GM21786 (cell line): ENCODE results near the gene IGLL1.
"Not testable (repeated sequence)": the region's sequence is repeated elsewhere in the genome, so short reads cannot be mapped to it uniquely, and the experiment has no call there.

Experiments
- ATAC-seq: cut with Tn5 transposase; IDR thresholded peaks from one replicate; pipeline ENCODE4 v1.9.1; 2021; ENCODE audit not compliant: unreplicated experiment

IGLL1 gene

DNA sequence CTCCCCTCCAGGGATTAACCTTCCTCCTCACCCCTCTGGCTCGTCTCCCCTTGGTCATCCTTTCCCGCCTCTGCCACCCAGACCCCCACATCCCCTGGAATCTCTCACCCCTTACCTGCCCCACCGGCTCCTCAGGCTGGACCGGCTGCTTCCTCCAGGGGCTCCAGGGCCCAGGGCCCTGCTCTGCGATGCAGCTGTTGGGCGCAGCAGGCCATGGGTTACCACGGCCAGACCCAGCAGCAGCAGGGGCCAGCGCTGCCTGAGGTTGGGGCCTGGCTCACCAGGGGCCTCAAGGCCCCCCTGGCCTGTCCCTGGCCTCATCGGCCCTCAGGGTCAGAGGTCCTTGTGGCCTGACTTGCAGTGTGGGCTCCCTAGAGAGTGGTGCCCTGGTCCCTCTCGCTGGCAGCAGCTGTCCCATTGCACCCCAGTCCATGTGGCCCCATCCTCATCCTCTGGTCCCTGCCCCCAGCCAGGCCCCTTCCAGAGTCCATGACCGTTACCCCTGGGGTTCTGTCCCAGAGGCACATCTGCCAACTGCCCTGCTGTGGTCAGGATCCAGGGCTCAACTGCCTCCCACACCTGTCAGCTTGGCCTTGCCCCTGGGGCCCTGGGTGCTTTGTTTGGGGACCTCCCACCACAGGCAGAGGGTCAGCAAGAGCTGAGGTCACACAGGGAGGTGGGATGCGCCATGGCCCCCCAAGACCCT, at the start of gene IGLL1:
Gene IGLL1 (minus strand): TSS at position 421 of the 706 bp plus-strand sequence. CDS start 100 bp downstream, at position 321.
- ATAC-seq = no peak

DNA sequence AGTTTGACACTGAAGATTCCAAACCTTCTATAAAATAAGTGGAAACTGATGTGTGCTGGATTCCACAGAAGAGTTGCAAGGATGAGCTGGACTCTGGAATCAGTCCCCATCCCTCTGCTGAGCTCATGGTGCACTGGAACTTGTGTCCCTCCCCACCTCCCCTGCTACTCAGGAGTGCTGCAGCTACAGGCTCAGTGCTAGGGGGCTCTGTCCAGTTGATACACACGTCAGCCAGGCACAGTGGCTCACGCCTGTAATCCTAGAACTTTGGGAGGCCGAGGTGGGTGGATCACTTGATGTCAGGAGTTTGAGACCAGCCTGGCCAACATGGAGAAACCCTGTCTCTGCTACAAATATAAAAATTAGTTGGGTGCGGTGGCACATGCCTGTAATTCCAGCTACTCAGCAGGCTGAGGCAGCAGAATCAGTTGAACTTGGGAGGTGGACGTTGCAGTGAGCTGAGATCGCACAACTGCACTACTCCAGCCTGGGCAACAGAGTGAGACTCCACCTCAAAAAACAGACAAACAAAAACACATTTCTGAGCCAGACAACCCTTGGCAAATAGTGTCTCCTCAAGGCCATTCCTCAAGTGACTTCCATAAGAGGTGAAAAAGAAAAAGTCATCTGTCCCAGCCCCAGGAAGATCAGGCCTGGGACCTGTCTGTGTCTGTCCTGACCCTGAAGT, 48.1 kb upstream of the IGLL1 start:
- ATAC-seq = not testable (repeated sequence)

- not testable (repeated sequence) for ATAC-seq
Observed at GRCh38 chr22:23627401-23628055, 47.4 kb upstream of the IGLL1 start.

- ATAC-seq = no peak
Observed at GRCh38 chr22:23626286-23626975, 46.3 kb upstream of the IGLL1 start.

DNA sequence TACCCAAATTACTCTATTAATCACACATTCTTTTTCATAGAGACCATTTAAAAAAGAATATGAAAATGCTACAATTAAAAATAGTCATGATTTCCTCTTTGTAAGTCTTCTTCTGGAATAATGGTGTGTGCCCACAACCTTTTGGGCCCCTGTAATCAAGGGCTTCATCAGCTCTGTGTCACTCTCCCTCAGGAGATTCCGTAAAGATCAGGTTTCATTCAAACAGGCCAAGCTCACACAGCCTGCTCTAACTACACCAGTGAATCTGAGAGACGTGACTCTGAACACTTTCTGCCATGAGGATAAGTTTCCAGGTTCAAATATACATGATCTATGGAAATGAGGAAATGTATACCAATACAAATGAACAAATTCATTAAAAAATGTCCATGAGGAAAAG, 42.5 kb upstream of the IGLL1 start:
- ATAC-seq = no peak

GRCh38 chr22:23621916-23622315, 41.8 kb upstream of the IGLL1 start:
- not testable (repeated sequence) for ATAC-seq

DNA sequence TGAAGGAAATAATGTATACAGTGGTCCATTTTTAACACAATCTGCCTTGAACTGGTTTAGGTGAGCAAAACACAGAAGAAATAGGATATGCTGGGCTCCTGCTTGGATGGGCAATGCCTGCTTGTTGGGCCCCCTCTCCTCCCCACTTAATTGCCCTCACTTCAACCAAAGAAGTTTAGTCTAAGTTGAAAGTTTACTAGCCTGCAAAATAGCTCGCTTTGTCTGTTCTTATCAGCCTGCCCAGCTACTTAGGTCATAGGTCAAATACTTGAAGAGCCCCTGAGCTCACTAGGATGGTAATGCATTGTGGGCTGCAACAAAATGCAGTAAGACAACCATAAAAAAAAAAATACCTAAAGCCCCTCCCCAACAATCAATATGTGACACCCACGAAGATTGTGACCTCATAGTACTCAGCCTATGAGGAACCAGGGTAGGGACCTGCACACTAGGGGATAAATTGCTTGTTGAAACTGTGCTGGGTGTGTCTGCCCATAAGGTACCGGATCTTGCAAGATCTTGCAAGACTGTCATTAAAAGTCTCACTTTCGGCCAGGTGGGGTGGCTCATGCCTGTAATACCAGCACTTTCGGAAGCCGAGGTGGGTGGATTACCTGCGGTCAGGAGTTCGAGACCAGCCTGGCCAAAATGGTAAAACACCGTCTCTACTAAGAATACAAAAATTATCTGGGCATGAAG, 41.1 kb upstream of the IGLL1 start:
- no peak for ATAC-seq

DNA sequence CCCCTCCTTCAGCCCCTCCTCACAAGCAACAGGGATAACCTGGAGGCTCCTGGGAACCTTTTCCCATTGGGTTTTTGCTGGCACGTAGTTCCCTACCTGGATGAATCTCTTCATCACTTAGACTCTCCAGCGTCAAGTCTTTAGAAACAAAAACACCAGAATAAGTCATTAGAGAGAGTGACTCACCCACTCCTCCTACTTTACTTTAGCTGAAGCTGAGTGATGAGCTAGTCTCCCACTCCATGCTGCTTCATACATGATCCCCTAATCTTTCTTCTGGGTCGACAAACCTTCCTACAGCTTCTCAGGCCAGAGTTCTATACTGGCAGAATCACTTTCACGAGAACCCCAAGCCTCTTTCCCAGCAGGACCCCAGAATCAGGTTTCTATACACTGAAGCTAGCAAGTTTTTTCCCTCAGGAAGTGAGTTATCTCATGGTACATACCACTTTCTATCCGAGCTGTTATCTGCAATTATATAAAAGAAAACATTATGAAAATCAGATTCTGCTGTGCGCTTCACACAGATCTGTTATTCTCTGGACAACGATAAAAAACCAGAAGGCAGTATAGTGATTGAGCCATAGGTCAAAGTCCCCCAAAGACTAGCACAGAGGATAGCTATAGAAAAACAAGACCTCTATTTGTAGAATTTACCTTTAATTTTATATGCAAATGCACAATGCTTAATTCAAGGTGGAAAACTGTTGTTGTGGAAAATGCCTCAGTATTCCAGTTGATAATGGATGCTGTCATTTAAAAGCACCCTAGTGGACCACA, 33.3 kb upstream of the IGLL1 start:
- ATAC-seq = no peak

- ATAC-seq = no peak
Observed at GRCh38 chr22:23609983-23610781, 30.1 kb upstream of the IGLL1 start.

- no peak for ATAC-seq
Observed at GRCh38 chr22:23608583-23608982, 28.5 kb upstream of the IGLL1 start.

GRCh38 chr22:23606204-23607131, 26.4 kb upstream of the IGLL1 start:
- ATAC-seq = no peak

DNA sequence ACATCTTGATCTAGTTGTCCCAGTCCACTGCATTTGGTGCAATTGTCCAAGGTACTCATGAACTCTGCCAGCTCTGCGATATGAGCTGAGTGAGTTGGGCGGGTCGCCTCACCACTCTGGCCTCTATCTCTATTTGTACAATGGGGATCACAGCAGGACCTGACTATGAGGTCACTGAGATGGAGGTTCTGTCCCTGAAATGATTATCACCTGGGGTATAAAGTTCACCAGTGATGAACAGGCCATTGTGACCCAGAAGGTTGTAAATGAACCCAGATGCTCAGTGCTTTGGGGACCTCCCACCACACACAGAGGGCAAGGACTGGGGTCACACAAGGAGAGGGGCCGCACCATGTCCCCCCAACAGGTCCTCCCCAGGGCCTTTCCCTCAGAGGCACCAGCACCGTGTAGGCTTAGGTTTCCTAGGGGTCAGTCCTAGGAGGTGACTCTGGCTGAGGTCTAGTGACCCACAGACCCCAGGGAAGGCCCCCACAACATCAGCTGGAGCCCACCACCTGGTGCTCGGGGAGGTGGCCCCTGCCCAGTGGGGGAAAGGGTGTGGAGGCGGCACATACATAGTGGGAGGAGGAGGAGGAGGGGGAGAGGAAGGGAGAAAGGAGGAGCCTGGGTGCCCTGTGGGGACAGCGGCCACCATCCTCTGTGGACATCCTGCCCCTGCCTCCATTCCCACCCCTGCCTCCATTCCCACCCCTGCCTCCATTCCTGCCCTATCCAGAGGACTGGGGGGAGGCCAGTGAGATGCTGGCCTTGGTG, 25.0 kb upstream of the IGLL1 start:
- no peak for ATAC-seq

- no peak for ATAC-seq
Observed at GRCh38 chr22:23603266-23603665, 23.2 kb upstream of the IGLL1 start.

DNA sequence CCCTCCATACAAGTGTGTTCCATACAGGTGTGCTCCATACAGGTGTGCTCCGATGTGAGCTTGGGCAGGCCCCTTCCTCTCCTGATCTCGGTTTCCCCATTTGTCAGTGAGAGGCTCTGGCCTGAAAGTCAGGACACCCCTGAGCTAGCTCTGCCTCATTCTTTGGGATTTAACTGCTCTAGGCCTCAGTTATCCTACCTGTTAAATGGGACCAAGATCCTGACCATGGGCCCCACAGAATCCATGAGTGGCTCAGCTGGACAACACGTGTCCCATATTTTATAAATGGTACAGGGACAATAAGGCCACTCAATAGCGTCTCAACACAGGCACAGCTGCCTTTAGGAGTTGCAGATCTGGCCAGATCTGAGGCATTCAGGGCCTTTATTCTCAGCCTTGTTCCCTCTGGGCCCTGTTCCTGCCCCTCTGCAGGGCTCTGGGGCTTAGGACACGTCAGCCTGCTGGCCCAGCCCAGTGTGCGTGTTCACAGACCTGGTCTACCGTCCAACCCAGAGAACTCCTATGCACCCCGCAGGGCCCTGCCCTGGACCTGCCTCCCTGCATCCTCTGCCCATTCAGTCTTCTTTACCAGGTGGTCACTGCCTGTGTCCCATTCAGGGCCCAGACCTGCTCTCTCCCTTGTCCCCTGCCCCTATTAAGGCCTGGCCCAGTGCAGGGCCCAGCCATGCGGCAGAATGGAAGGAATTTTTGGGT, 18.9 kb upstream of the IGLL1 start:
- ATAC-seq = no peak

DNA sequence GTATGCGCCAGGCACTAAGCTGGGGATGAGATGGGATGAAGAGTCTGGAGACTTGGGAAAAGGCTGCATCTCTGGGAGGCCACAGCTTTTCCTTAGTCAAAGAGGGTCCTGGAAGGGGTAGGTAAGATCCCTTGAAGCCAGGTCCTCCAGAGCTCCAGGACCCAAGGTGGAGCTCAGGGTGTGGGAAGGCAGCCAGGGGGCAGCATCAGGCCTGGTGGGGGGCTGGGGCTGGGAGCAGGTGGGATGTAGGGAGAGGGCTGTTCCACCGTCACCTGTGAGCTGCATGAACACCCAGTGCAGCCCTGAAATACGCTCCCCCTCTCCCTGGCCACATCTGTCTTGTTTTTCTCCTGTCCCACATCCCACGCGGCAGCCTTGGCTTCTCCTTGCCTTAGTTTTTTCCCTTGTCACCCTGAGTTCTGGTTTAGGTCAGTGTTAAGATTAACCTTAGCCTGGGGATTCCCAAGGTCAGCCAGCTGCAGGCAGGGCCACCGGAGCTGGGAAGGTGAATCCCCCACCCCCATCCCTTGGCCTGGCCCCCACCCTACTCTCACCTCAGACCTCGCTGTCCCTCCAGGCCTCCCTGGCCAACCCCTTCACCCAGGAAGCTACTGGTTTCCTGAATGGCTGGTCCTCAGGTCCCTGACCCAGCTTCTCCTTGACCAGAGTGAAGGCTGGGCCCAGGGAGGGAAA, 17.6 kb upstream of the IGLL1 start:
- ATAC-seq = not testable (repeated sequence)

DNA sequence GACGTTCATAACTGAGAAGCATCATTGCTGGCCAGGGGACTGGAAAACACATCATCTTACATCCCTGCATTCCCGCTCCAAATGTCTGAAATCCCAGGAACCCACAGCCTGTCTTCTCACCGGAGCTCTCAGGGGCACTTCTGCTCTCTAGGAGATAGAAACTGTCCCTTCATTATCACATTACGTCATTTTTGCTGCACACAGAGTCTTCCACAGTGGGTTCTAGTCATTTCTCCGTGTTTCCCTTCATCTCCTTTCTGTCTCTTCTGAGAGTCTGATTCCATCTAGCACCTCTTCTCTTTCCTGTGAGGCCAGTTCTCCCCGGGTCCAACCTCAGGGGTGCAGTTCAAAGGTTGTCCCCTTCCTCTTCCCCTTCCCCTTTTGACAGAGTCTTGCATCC, 15.8 kb upstream of the IGLL1 start:
- ATAC-seq = not testable (repeated sequence)
